Adrenal gland (tissue), 12 donors: ENCODE results near the gene MMP26. TPM values are rescaled to one million over a fixed set of nuclear protein-coding genes. Genes with fewer than 3 reads are reported as not detected.
"Not testable (repeated sequence)": the region's sequence is repeated elsewhere in the genome, so short reads cannot be mapped to it uniquely, and the experiment has no call there.

Experiments used
- DNase-seq, 7 donors: peaks; one replicate each; pipeline ENCODE4 v3.0.0-alpha.2; 2019 to 2020
- H3K27ac ChIP-seq, 5 donors: fragments of 200-600 bp; sonication (generic) in 4 of 5; 1 replicate in 3 of 5; 2 replicates in 2 of 5; pipeline versions ENCODE4 v1.5.1 to v1.8.0; 2016 to 2020; ENCODE audit warnings: mild to moderate bottlenecking in 1 of 5
- H3K27me3 ChIP-seq: fragments of 200-600 bp; 2 replicates; pipeline ENCODE4 v1.8.0; 2021
- H3K36me3 ChIP-seq, 2 donors: fragments of 200-600 bp; replicated peaks in 1 of 2; 1 replicate in 1 of 2; 2 replicates in 1 of 2; pipeline versions ENCODE4 v1.5.1 to v1.8.0; 2018 to 2022
- H3K4me1 ChIP-seq, 2 donors: fragments of 200-600 bp; replicated peaks in 1 of 2; 1 replicate in 1 of 2; 2 replicates in 1 of 2; pipeline versions ENCODE4 v1.5.1 to v1.8.0; 2018 to 2021
- H3K4me3 ChIP-seq, 4 donors: fragments of 200-600 bp; sonication (generic) in 3 of 4; one replicate each; pipeline ENCODE4 v1.5.1; 2016 to 2018
- H3K9me3 ChIP-seq, 3 donors: fragments of 200-600 bp; sonication (generic) in 1 of 3; replicated peaks in 1 of 3; 1 replicate in 2 of 3; 2 replicates in 1 of 3; pipeline versions ENCODE4 v1.5.1 to v1.8.0; 2016 to 2021
- POLR2A ChIP-seq, 2 donors: fragments of 450-650 bp; IDR thresholded peaks; one replicate each; pipeline ENCODE4 v1.6.1; 2017; ENCODE audit warnings: antibody characterized with exemption in 2 of 2, mild to moderate bottlenecking in 2 of 2, moderate library complexity in 1 of 2
- WGBS, 4 donors: extraction: QIAGEN DNeasy Blood & Tissue Kit in 2 of 4; methylation state at CpG; one replicate each; pipeline versions ENCODE4 v1.1.5 to v1.1.7; 2013 to 2017; 5-methylcytosine and 5-hydroxymethylcytosine counted together
- intact Hi-C, 2 donors: fragments of 100-400 bp; cut with DNase I; formaldehyde crosslinking; loops; one replicate each; pipeline versions ENCODE4 v1.14.1 to v1.15.0; 2022 to 2023
- polyA plus RNA-seq, 3 donors: library from polyadenylated mRNA; stranded (reverse); fragments of 200-250 nt in 2 of 3; fragments of 350-450 nt in 1 of 3; fragmentation: Illumina TruSeq in 1 of 3; extraction: RNeasy Lipid Tissue Mini Kit (QIAGEN cat#74804) in 1 of 3; gene quantifications; one replicate each; pipeline ENCODE4 v1.2.3, GENCODE V29; 2013 to 2014
- total RNA-seq, 9 donors: library from RNA; depleted of rRNA in 4 of 9; stranded (reverse); fragments of >200 nt in 4 of 9; fragments of 120-200 nt in 1 of 9; fragmentation: NEBNext Ultra II Directional in 1 of 9; extraction: Animal tissue kit (Norgen Biotek cat#: 25700) in 1 of 9; gene quantifications; one replicate each; pipeline versions ENCODE4 v1.1.0 to v1.2.4, GENCODE V29; 2013 to 2023
- TF ChIP-seq, protein P1 (sequence below), 6 experiments: fragments of 450-650 bp in 4 of 6; fragments of 200-600 bp in 2 of 6; sonication (generic) in 1 of 6; IDR thresholded peaks; 1 replicate in 5 of 6; 2 replicates in 1 of 6; pipeline versions ENCODE4 v1.5.1 to v1.8.0; 2016 to 2021; ENCODE audit warnings: antibody characterized with exemption in 6 of 6, mild to moderate bottlenecking in 2 of 6, moderate library complexity in 1 of 6
- donor health status: healthy with polysubstance abuse.
- donor health status: Bipolar disorder and iron deficiency.
- donor health status: DM: yes; HTN: yes; CAD: no.
- donor health status: DM: no; HTN: no; CAD: no.
- donor health status: DM: no; HTN: no; CAD: no.
- donor health status: DM: yes; HTN: yes; CAD: no.

Gene MMP26
- total and polyA plus RNA-seq, 12 donors: not detected

DNA sequence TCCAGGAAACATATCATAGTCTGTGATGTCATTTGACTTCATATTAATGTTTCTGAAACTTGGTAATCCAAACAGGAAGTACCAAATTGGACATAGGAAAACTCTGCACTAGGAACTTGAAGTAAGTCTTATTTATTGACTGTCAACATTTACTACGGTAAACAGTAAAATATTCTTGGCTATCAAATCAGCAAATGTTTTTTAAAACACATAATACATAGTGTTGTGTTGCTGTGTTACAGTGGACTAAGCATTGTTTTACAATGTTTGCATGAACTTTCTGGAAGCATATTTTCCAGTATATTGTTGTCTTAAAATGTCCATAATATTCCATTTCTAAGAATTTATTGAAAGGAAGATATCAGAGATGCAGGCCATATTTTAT, 4.2 kb upstream of the MMP26 start:
- no peak for TF ChIP-seq POLR2A (IDR thresholded peaks at IDR 0.05)
- TF ChIP-seq, protein P1, sequence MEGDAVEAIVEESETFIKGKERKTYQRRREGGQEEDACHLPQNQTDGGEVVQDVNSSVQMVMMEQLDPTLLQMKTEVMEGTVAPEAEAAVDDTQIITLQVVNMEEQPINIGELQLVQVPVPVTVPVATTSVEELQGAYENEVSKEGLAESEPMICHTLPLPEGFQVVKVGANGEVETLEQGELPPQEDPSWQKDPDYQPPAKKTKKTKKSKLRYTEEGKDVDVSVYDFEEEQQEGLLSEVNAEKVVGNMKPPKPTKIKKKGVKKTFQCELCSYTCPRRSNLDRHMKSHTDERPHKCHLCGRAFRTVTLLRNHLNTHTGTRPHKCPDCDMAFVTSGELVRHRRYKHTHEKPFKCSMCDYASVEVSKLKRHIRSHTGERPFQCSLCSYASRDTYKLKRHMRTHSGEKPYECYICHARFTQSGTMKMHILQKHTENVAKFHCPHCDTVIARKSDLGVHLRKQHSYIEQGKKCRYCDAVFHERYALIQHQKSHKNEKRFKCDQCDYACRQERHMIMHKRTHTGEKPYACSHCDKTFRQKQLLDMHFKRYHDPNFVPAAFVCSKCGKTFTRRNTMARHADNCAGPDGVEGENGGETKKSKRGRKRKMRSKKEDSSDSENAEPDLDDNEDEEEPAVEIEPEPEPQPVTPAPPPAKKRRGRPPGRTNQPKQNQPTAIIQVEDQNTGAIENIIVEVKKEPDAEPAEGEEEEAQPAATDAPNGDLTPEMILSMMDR (IDR thresholded peaks at IDR 0.05): no peak
- DNase-seq: no peak
- Histone ChIP-seq H3K4me3 (no peak overlapping the region), H3K36me3 (no peaks in the 10 kb centered on the region), H3K27ac (no peak overlapping the region), H3K9me3 (no peaks in the 10 kb centered on the region), H3K27me3 (no peaks in the 10 kb centered on the region), H3K4me1 (no peaks in the 10 kb centered on the region)
- intact Hi-C loops: no loop called here
- 61 to 69% (median 67%) methylated on average over 1 of the region's 1 CpG for WGBS, 4 donors

DNA sequence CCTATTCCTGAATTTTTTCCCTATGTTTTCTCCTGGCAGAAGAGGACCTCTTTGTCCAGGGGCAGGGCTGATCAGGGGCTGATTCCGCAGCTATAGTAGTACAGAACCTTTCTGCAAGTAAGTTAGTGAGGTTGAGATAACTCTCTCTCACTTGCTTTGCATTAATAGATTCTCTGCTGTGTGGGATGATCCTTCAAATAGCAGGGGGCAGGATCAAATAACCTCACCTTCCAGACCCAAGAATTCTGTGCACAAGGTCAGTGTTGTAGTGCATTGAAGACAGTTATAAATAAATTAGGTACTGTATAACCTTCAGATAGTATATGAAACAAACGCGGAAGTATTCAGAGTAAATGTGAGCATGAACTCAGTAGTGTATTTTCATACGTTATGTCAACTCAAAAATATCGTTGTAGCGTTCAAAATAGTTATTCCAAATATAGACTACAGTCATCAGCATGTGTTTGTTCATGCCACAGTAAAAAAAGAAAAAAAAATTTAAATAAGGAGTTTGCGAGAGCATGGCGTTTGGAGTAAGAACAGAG, 278 bp downstream of the MMP26 start:
- intact Hi-C loops: no loop called here
- H3K4me3 ChIP-seq: no peak overlapping the region
- 50 to 59% (median 52%) methylated on average over 8 of the region's 8 CpGs for WGBS, 4 donors
- no peaks in the 10 kb centered on the region for H3K27me3 ChIP-seq
- H3K4me1 ChIP-seq: no peaks in the 10 kb centered on the region
- H3K36me3 ChIP-seq: no peaks in the 10 kb centered on the region
- H3K9me3 ChIP-seq: no peaks in the 10 kb centered on the region
- no peak for DNase-seq
- H3K27ac ChIP-seq: no peak overlapping the region
- TF ChIP-seq POLR2A (IDR thresholded peaks at IDR 0.05): no peak
- TF ChIP-seq, protein P1 (IDR thresholded peaks at IDR 0.05): no peak

DNA sequence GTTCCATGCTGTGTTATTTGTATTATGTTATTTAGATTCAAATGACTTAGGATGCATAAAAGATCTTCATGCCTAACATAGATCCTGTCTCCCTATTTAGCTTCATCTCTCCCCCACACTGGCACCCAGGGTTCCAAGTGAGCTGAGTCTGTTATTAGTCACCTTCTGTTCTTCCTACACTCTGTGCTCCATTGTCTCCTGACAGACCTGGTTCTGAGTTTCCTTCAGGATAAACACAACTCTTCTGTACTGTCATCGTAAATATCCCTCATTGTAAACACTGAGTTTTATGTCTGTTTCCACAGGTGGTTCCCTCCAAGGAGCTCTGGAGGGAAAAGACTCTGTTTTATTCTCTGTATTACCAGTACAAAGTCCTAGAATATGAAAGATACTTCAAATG, 8.7 kb downstream of the MMP26 start:
- H3K4me1 ChIP-seq: no peaks in the 10 kb centered on the region
- H3K27me3 ChIP-seq: no peaks in the 10 kb centered on the region
- TF ChIP-seq POLR2A (IDR thresholded peaks at IDR 0.05): no peak
- TF ChIP-seq, protein P1 (IDR thresholded peaks at IDR 0.05): no peak
- 37 to 58% (median 54%) methylated on average over 1 of the region's 1 CpG for WGBS, 4 donors
- intact Hi-C loops: no loop called here
- H3K27ac ChIP-seq: no peak overlapping the region
- no peak for DNase-seq
- no peaks in the 10 kb centered on the region for H3K36me3 ChIP-seq
- no peaks in the 10 kb centered on the region for H3K9me3 ChIP-seq
- no peak overlapping the region for H3K4me3 ChIP-seq

GRCh38 chr11:4714300-4714699, 9.7 kb downstream of the MMP26 start:
- 68 to 77% (median 72%) methylated on average over 5 of the region's 5 CpGs for WGBS, 4 donors
- TF ChIP-seq, protein P1 (IDR thresholded peaks at IDR 0.05): no peak
- no peak for TF ChIP-seq POLR2A (IDR thresholded peaks at IDR 0.05)
- Histone ChIP-seq H3K9me3 (no peaks in the 10 kb centered on the region), H3K36me3 (no peaks in the 10 kb centered on the region), H3K27me3 (no peaks in the 10 kb centered on the region), H3K27ac (no peak overlapping the region), H3K4me3 (no peak overlapping the region), H3K4me1 (no peaks in the 10 kb centered on the region)
- DNase-seq: no peak
- intact Hi-C loops: no loop called here

DNA sequence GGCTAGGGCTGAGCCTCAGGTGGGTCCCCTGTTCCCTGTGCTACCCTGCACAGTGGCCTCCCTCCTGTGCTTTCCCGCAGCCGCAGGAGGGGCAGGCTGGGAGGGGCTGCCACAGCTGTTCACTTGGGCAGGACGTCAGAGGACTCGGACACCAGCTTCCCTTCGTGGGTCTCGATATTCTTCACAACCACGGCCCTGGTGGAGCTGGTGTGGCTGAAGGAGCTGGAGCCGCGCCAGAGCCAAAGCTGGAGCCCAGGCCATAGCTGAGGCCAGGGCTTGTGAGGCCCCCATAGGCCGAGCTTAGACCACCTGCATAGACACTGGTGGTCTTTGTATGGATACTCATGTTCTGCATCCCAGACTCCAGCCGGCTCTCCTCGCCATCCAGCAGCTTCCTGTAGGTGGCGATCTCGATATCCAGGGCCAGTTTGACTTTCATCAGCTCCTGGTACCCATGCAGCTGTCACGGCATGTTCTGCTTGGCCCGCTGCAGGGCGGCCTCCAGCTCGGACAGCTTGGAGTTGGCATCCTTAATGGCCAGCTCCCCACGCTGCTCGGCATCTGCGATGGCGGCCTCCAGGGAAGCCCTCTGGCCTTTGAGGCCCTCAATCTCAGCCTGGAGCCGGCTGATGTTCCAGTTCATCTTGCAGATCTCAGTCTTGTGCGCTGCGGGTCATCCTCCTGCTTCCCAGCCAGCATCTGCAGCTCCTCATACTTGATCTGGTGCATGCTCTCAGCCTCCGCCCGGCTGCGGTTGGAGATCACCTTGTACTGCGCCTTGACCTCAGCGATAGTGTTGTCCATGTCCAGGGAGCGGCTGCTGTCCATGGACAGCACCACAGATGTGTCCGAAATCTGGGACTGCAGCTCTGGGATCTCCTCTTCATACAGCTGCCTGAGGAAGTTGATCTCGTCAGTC, 18.3 kb downstream of the MMP26 start:
- 77 to 90% (median 87%) methylated on average over 20 to 33 of the region's 33 CpGs for WGBS, 4 donors
- not testable (repeated sequence) for H3K27ac ChIP-seq

More for the DNA sequence above, 18.3 kb downstream of the MMP26 start:
- H3K36me3 ChIP-seq, H3K4me1 ChIP-seq, H3K9me3 ChIP-seq, H3K27me3 ChIP-seq, DNase-seq, H3K4me3 ChIP-seq, intact Hi-C loops: not testable (repeated sequence)
